IMR-90 (cell line): ENCODE measurements around the gene NFASC.

Experiments
- CHD1 ChIP-seq: IDR thresholded peaks from 2 replicates; pipeline ENCODE4 v1.6.1; 2012; ENCODE audit warnings: low read depth, low read length, improper control_type of control experiment
- FOS ChIP-seq: fragments of 150-350 bp; IDR thresholded peaks from 2 replicates; pipeline ENCODE4 v1.6.1; 2016; ENCODE audit warnings: low read depth, low read length
- MAFK ChIP-seq: IDR thresholded peaks from 2 replicates; pipeline ENCODE4 v1.6.1; 2012; ENCODE audit warnings: low read depth, low read length, improper control_type of control experiment
- MAZ ChIP-seq: IDR thresholded peaks from 2 replicates; pipeline ENCODE4 v1.6.1; 2012; ENCODE audit warnings: low read depth, mild to moderate bottlenecking, low read length, improper control_type of control experiment, moderate library complexity, borderline replicate concordance
- NFE2L2 ChIP-seq: fragments of 150-350 bp; IDR thresholded peaks from 2 replicates; pipeline ENCODE4 v1.6.1; 2016; ENCODE audit warnings: low read depth, mild to moderate bottlenecking, low read length
- POLR2A ChIP-seq: IDR thresholded peaks from 2 replicates; pipeline ENCODE4 v1.6.1; 2012; ENCODE audit warnings: mild to moderate bottlenecking, low read depth, low read length
- RAD21 ChIP-seq: IDR thresholded peaks from 2 replicates; pipeline ENCODE4 v1.6.1; 2012; ENCODE audit warnings: low read length, improper control_type of control experiment
- RFX5 ChIP-seq: IDR thresholded peaks from 2 replicates; pipeline ENCODE4 v1.8.0; 2012; ENCODE audit warnings: low read depth, mild to moderate bottlenecking, low read length, moderate library complexity
- TF ChIP-seq, protein P1 (sequence below): fragments of 150-350 bp; IDR thresholded peaks from 2 replicates; pipeline ENCODE4 v1.6.1; 2016; ENCODE audit warnings: low read depth, mild to moderate bottlenecking, low read length, moderate library complexity, borderline replicate concordance
- TF ChIP-seq, protein P2 (sequence below): conservative IDR thresholded peaks from 2 replicates; pipeline ENCODE4 v1.5.1; 2012; ENCODE audit warnings: mild to moderate bottlenecking, low read depth, low read length, improper control_type of control experiment
- TF ChIP-seq, protein P3 (sequence below): fragments of 150-350 bp; IDR thresholded peaks from 2 replicates; pipeline ENCODE4 v1.6.1; 2017; ENCODE audit warnings: mild to moderate bottlenecking, antibody characterized with exemption, low read length, low read depth

DNA sequence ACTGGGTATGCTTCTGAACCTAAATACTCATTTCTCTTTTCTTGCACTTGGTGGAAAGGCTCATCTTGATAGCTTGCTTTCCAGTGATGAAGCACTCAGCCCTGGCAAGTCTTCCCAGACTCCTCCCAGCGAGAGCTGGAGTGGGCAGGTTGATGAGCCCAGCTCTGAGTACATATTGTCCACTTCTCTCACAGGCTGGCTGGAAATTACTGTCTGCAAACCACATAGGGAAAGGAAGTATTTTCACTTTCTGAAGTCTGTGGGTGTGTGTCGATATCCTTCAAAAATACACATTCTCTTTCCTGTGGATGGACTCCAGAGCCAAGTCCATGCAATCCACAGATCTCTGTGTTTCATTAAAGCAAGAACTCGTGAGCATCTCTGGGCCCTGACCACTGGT is 133.7 kb downstream of the NFASC start:
- TF ChIP-seq, protein P1, sequence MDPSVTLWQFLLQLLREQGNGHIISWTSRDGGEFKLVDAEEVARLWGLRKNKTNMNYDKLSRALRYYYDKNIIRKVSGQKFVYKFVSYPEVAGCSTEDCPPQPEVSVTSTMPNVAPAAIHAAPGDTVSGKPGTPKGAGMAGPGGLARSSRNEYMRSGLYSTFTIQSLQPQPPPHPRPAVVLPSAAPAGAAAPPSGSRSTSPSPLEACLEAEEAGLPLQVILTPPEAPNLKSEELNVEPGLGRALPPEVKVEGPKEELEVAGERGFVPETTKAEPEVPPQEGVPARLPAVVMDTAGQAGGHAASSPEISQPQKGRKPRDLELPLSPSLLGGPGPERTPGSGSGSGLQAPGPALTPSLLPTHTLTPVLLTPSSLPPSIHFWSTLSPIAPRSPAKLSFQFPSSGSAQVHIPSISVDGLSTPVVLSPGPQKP: no peak
- TF ChIP-seq POLR2A: no peak
- TF ChIP-seq, protein P2, sequence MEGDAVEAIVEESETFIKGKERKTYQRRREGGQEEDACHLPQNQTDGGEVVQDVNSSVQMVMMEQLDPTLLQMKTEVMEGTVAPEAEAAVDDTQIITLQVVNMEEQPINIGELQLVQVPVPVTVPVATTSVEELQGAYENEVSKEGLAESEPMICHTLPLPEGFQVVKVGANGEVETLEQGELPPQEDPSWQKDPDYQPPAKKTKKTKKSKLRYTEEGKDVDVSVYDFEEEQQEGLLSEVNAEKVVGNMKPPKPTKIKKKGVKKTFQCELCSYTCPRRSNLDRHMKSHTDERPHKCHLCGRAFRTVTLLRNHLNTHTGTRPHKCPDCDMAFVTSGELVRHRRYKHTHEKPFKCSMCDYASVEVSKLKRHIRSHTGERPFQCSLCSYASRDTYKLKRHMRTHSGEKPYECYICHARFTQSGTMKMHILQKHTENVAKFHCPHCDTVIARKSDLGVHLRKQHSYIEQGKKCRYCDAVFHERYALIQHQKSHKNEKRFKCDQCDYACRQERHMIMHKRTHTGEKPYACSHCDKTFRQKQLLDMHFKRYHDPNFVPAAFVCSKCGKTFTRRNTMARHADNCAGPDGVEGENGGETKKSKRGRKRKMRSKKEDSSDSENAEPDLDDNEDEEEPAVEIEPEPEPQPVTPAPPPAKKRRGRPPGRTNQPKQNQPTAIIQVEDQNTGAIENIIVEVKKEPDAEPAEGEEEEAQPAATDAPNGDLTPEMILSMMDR: no peak
- no peak for TF ChIP-seq RAD21
- no peak for TF ChIP-seq MAZ
- TF ChIP-seq MAFK: no peak
- TF ChIP-seq CHD1: no peak
- TF ChIP-seq RFX5: no peak
- TF ChIP-seq, protein P3, sequence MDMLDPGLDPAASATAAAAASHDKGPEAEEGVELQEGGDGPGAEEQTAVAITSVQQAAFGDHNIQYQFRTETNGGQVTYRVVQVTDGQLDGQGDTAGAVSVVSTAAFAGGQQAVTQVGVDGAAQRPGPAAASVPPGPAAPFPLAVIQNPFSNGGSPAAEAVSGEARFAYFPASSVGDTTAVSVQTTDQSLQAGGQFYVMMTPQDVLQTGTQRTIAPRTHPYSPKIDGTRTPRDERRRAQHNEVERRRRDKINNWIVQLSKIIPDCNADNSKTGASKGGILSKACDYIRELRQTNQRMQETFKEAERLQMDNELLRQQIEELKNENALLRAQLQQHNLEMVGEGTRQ: no peak
- no peak for TF ChIP-seq NFE2L2
- TF ChIP-seq FOS: no peak
